ENCODE data around the gene TTLL11.

TTLL11 gene

GRCh38 chr9:121871431-121872025 lies 221.6 kb downstream of the TTLL11 start:
- DNase-seq: no peak

GRCh38 chr9:121870271-121870670 lies 222.8 kb downstream of the TTLL11 start:
- no peak for DNase-seq

GRCh38 chr9:121868626-121869025 lies 224.5 kb downstream of the TTLL11 start:
- DNase-seq: no peak

- no peak for DNase-seq
Measured at GRCh38 chr9:121866927-121867326, 226.2 kb downstream of the TTLL11 start.

- DNase-seq: no peak
Measured at GRCh38 chr9:121865884-121866283, 227.2 kb downstream of the TTLL11 start.

- no peak for DNase-seq
Measured at GRCh38 chr9:121865060-121865459, 228.0 kb downstream of the TTLL11 start.

GRCh38 chr9:121863955-121864354 lies 229.2 kb downstream of the TTLL11 start:
- no peak for DNase-seq

- no peak for DNase-seq
Measured at GRCh38 chr9:121862371-121863332, 230.5 kb downstream of the TTLL11 start.

GRCh38 chr9:121861501-121862180 lies 231.5 kb downstream of the TTLL11 start:
- no peak for DNase-seq

- DNase-seq: no peak
Measured at GRCh38 chr9:121860744-121861143, 232.4 kb downstream of the TTLL11 start.

GRCh38 chr9:121860213-121860612 lies 232.9 kb downstream of the TTLL11 start:
- DNase-seq: no peak

GRCh38 chr9:121859646-121860045 lies 233.5 kb downstream of the TTLL11 start:
- no peak for DNase-seq

- no peak for DNase-seq
Measured at GRCh38 chr9:121858788-121859187, 234.3 kb downstream of the TTLL11 start.

- peak in 1 of 2 experiments; percentile 60 for DNase-seq
Measured at GRCh38 chr9:121857928-121858327, 235.2 kb downstream of the TTLL11 start.

GRCh38 chr9:121855476-121855875 lies 237.6 kb downstream of the TTLL11 start:
- DNase-seq: no peak

- DNase-seq: no peak
Measured at GRCh38 chr9:121853617-121854395, 239.3 kb downstream of the TTLL11 start.

GRCh38 chr9:121852651-121853616 lies 240.2 kb downstream of the TTLL11 start:
- DNase-seq: no peak

- no peak for DNase-seq
Measured at GRCh38 chr9:121852241-121852640, 240.9 kb downstream of the TTLL11 start.

- no peak for DNase-seq
Measured at GRCh38 chr9:121851641-121852091, 241.4 kb downstream of the TTLL11 start.

GRCh38 chr9:121850366-121850765 lies 242.7 kb downstream of the TTLL11 start:
- no peak for DNase-seq

GRCh38 chr9:121849554-121849953 lies 243.6 kb downstream of the TTLL11 start:
- DNase-seq: no peak

Data from NCI-H187 (cell line).